Cardiac muscle cell (in vitro differentiated cells and primary cell): ENCODE measurements around the gene BLID. TPM values are rescaled to one million over a fixed set of nuclear protein-coding genes. Genes with fewer than 3 reads are reported as not detected.

ENCODE experiments used
- DNase-seq, 2 donors: peaks; one replicate each; pipeline versions ENCODE4 v3.0.0 to v3.0.0-alpha.2; 2010 to 2017; ENCODE audit warnings: low read depth in 1 of 2, low spot score in 1 of 2
- H3K27ac ChIP-seq: fragments of 200-600 bp; sonication (generic); 2 replicates; pipeline ENCODE4 v1.5.1; 2016
- H3K27me3 ChIP-seq: fragments of 200-600 bp; sonication (generic); 2 replicates; pipeline ENCODE4 v1.6.0; 2016; ENCODE audit warnings: control low read depth
- H3K36me3 ChIP-seq: fragments of 200-600 bp; sonication (generic); 2 replicates; pipeline ENCODE4 v1.5.1; 2016; ENCODE audit warnings: control low read depth
- H3K4me1 ChIP-seq: fragments of 200-600 bp; sonication (generic); 2 replicates; pipeline ENCODE4 v1.8.1; 2017; ENCODE audit warnings: low read depth, mild to moderate bottlenecking, mixed run types
- H3K4me3 ChIP-seq: fragments of 200-600 bp; sonication (generic); 2 replicates; pipeline ENCODE4 v1.5.1; 2016; ENCODE audit warnings: mild to moderate bottlenecking
- H3K9me3 ChIP-seq: fragments of 200-600 bp; sonication (generic); 2 replicates; pipeline ENCODE4 v1.5.1; 2017; ENCODE audit warnings: low read depth, mild to moderate bottlenecking, control low read depth
- polyA plus RNA-seq: library from polyadenylated mRNA; unstranded; fragments of >200 nt; fragmentation: Nextera tagmentation; extraction: Ambion mirVana; gene quantifications from 2 replicates; pipeline ENCODE4 v1.2.1, GENCODE V29; 2016
- total RNA-seq: library from RNA; depleted of rRNA; stranded (reverse); fragments of >200 nt; gene quantifications from 2 replicates; pipeline ENCODE4 v1.2.3, GENCODE V29; 2016
- TF ChIP-seq, protein P1 (sequence below): IDR thresholded peaks from 2 replicates; pipeline ENCODE4 v1.5.1; 2012; ENCODE audit warnings: low read depth, mild to moderate bottlenecking, low read length

Gene BLID
- total and polyA plus RNA-seq, 2 experiments from 2014 or later, result 1.2 to 1.3 TPM

DNA sequence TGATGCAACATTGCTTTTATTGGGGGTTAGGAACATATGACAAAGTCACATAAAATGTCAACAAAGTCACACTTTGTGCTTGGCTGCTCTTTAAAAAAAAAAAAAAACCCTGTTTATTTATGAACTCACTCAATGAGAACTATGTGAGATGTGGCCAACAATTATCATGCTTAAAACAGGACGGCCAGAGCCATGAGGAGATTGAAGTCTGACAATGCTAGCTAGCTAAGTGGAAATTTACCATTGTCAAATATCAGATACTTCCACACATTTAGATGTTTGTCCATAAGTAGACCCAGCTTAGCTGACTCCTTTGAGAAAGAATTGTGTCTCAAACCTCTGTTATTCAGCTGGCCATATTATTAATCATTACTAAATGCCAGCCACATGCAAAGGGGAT is 26.9 kb downstream of the BLID start:
- H3K27me3 ChIP-seq, result no peaks in the 10 kb centered on the region
- H3K27ac ChIP-seq, result peak overlapping the region; percentile 35
- peaks cover 16% of the 10 kb centered on the region for H3K36me3 ChIP-seq
- TF ChIP-seq, protein P1, sequence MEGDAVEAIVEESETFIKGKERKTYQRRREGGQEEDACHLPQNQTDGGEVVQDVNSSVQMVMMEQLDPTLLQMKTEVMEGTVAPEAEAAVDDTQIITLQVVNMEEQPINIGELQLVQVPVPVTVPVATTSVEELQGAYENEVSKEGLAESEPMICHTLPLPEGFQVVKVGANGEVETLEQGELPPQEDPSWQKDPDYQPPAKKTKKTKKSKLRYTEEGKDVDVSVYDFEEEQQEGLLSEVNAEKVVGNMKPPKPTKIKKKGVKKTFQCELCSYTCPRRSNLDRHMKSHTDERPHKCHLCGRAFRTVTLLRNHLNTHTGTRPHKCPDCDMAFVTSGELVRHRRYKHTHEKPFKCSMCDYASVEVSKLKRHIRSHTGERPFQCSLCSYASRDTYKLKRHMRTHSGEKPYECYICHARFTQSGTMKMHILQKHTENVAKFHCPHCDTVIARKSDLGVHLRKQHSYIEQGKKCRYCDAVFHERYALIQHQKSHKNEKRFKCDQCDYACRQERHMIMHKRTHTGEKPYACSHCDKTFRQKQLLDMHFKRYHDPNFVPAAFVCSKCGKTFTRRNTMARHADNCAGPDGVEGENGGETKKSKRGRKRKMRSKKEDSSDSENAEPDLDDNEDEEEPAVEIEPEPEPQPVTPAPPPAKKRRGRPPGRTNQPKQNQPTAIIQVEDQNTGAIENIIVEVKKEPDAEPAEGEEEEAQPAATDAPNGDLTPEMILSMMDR, result no peak
- no peaks in the 10 kb centered on the region for H3K4me1 ChIP-seq
- H3K4me3 ChIP-seq, result no peak overlapping the region
- no peak for DNase-seq
- no peaks in the 10 kb centered on the region for H3K9me3 ChIP-seq

DNA sequence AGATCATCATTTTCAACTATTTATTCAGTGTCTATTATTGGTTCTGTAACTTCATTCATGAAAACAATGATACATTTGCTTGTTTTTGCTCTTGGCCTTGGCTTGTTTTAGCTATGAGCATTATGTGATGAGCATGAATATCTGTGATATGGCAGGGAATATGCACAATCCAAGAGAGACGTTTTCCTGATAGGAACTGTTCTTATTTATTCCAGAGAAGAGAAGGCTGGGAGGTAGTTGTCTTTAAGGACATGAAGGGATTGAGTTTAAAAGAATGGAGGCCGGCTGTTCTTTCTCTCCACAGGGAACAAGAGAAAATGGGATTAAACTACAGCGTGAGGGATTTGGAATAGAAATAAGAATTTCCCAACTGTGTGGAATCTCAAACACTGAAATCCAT is 30.3 kb downstream of the BLID start:
- TF ChIP-seq, protein P1, result no peak
- Histone ChIP-seq H3K27me3 (no peaks in the 10 kb centered on the region), H3K4me3 (no peak overlapping the region), H3K9me3 (no peaks in the 10 kb centered on the region), H3K36me3 (peaks cover 7% of the 10 kb centered on the region), H3K4me1 (no peaks in the 10 kb centered on the region), H3K27ac (peak overlapping the region; percentile 4)
- DNase-seq, result no peak

DNA sequence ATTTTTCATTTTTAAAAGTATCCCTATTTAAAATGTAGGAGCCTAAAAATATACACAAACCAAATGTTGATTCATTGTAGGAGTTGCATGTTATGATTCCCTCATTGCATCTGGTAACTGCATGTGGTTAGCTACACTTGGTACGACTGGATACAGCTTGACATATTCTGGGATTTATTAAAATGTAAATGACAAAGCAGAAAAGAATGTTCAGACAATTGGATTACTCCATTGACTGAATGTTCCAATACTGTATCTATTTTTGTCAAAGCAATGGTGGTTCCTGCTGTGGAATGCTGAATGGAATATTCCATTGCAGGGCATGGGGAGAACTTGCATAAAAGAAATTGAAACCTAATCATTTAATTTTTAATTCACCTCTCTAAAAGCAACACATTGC is 30.8 kb downstream of the BLID start:
- no peaks in the 10 kb centered on the region for H3K4me1 ChIP-seq
- no peak overlapping the region for H3K27ac ChIP-seq
- no peak overlapping the region for H3K4me3 ChIP-seq
- TF ChIP-seq, protein P1, result no peak
- no peaks in the 10 kb centered on the region for H3K9me3 ChIP-seq
- DNase-seq, result peak in 1 of 2 donors; percentile 89
- H3K27me3 ChIP-seq, result no peaks in the 10 kb centered on the region
- H3K36me3 ChIP-seq, result peaks cover 3% of the 10 kb centered on the region

DNA sequence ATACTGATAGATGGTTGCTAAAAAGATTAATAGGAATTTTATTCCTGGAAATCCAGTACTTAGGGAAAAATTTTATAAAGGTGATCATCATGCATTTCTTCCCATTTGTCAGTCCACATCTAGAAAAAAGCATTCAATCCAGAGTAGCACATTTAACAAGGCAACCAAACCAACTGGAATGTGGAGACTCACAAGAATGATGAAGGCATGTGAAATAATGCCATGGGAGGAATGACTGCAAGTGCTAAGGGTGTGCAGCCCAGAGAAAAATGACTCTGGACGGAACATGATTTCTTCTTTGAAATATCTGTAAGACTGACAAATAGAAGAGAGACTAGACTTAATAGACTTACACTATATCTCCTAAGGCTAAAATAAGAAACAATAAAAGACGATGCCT is 33.8 kb downstream of the BLID start:
- Histone ChIP-seq H3K27me3 (no peaks in the 10 kb centered on the region), H3K27ac (no peak overlapping the region), H3K4me1 (no peaks in the 10 kb centered on the region), H3K9me3 (no peaks in the 10 kb centered on the region), H3K4me3 (no peak overlapping the region), H3K36me3 (no peaks in the 10 kb centered on the region)
- no peak for DNase-seq
- TF ChIP-seq, protein P1, result no peak

DNA sequence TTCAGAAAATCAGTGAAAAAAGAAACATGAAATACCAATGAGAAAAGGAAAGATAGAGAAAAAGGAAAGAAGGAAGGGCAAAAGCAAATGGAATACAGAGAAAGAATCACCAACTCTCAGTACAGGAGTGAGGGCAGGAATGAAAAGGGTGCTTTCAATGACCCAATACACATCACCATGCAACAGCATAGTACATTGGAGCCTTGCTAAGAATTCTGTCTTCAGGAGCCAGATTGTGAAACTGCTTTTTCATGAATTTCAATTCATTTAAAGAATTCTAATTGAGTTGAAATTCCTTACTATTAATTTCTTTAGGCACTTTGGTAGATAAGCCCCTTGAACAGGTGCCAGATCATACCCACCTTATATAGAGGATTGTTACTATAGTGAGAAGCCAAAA is 34.9 kb downstream of the BLID start:
- no peaks in the 10 kb centered on the region for H3K4me1 ChIP-seq
- H3K4me3 ChIP-seq, result no peak overlapping the region
- no peak for DNase-seq
- H3K36me3 ChIP-seq, result no peaks in the 10 kb centered on the region
- TF ChIP-seq, protein P1, result no peak
- no peaks in the 10 kb centered on the region for H3K27me3 ChIP-seq
- no peak overlapping the region for H3K27ac ChIP-seq
- no peaks in the 10 kb centered on the region for H3K9me3 ChIP-seq

DNA sequence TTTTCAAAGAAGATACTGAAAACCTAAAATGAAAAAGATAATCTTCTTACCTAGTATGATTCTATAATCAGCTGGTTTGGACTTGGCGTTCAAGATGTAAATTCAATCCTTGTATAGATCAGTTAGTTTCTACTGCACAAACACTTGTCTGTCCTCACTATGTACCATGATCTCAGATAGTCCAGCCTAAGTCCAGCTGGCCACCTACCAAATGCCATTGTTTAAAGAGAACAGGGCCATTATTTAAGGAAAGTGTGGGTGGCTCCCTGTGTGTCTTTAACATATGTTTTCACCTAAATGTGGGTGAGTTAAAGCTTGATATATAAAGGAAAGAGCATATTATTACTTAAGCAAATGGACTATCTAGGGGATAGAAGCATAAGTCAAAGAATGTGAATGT is 38.6 kb downstream of the BLID start:
- Histone ChIP-seq H3K27ac (no peak overlapping the region), H3K36me3 (no peaks in the 10 kb centered on the region), H3K9me3 (no peaks in the 10 kb centered on the region), H3K27me3 (no peaks in the 10 kb centered on the region), H3K4me1 (no peaks in the 10 kb centered on the region), H3K4me3 (no peak overlapping the region)
- no peak for DNase-seq
- TF ChIP-seq, protein P1, result no peak
